Mesenteric fat pad (tissue), 1 donor: ENCODE measurements around the gene ITGA5. TPM values are rescaled to one million over a fixed set of nuclear protein-coding genes. Genes with fewer than 3 reads are reported as not detected.

Experiments used
- DNase-seq: peaks from one replicate; pipeline ENCODE4 v3.0.0-alpha.2; 2020; ENCODE audit warnings: low spot score
- total RNA-seq: library from RNA; stranded (reverse); fragmentation: NEBNext Ultra II Directional; extraction: Animal tissue kit (Norgen Biotek cat#: 25700); gene quantifications from one replicate; pipeline ENCODE4 v1.2.1, GENCODE V29; 2021
- donor health status: DM: yes; HTN: yes; CAD: no.

ITGA5 gene
- total RNA-seq, 1 donor from 2014 or later: 125 TPM

DNA sequence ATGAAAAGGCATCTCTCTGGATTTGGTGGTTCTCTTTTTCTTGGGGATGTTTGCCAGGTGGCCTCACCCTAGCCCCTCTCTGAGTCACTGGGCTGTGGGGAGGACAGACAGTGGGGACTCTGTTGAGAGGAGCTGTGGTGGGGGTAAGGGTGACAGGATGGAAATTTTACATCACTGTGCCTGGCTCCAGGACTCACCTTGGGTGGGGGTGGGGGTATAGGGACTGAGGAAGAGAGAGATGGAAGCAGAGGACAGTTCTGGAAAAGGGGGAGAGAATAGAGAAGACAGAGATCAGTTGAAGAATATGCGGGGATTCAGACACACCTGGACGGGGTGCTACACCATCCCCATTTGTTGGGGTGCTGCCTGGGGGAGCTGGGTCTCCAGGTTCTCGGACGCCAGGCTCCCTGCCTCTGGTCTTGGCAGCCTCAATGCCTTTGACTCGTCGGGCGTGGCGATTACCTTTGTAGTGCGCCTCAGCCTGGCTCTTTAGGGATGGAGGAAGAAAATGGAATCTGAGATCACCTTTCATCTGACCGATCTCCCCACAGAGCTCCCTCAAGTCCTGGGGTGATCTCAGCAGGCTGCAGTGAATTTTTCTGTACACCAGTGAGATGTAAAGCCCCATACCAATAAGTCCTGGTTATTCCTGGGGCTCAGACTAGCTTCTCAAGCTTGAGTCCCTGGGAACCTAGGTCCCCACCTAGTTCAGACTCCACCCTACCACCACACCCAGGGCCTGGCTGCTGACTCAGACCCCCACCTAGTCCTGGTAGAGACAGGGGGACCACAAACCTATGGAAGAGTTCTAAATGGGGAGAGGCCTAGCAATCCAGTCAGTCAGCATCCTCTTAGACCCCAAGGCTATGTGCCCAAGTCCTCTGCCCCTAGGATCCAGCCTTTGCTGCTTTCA, 45.2 kb downstream of the ITGA5 start:
- DNase-seq: no peak

DNA sequence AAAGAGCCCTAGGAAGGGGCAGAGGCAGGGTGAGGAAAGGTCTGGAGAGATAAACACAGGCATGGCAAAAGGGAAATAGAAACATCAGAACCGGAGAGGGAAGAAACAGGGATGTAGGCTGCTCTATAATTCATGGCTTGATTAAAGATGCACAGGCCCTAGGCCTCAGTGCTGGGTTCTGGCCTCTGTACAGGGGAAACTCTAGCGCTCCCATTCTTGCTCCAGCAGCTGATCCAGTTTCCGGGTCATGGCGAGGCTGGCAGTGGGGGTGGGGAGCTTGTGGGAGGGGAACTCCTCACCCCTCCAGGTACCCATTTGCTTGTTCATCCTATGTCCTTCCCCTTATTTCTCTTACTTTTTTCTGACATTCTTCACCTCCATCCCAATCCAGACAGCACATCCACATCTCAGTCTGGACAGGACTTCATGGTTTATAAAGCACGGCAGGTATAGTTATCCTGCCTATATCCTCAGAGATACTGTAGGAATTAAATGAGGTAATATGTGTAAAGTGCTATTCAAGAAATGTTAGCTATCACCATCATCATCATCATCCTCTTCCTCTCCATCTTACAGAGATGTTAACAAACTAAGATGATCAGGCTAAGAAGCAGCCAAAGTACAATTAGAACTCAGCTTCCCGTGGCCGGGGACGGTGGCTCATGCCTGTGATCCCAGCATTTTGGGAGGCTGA, 46.8 kb downstream of the ITGA5 start:
- DNase-seq: no peak

DNA sequence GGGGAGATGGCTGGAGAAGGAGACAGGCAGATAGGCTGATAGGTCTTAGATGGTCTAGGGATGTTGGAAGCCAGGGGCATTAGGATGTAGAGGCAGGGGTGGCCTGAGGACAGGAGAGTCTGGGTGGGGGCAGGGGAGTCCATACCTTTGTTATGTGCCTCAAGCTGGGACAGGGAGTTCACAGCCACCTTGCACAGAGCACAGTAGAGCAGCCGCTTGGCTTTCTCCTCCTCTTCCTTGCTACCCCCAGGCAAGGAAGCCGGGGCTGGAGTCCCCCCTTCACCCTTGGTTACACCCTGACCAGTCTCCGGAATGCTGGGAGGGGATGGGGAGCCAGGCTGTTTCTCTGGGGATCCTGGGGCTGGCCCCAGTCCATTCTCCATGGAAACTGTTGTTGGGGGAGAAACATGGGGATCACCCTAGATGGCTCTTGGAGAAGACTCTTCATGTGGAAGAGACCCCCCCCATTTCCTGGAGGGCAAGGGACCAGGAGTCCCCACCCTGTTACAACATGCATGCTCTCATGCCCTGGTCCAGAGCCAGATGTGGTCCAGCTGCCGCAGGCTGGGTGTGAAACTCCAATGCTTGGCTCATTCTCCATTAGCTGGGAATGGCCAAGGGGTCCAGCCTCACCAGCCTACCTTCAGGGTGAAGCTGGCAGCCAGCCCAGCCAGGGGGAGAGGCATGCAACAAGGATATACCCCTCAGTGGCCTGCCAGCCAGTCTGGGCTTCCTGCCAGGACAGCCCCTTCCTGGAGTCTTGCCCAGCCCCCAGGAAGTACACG, 47.5 kb downstream of the ITGA5 start:
- no peak for DNase-seq

DNA sequence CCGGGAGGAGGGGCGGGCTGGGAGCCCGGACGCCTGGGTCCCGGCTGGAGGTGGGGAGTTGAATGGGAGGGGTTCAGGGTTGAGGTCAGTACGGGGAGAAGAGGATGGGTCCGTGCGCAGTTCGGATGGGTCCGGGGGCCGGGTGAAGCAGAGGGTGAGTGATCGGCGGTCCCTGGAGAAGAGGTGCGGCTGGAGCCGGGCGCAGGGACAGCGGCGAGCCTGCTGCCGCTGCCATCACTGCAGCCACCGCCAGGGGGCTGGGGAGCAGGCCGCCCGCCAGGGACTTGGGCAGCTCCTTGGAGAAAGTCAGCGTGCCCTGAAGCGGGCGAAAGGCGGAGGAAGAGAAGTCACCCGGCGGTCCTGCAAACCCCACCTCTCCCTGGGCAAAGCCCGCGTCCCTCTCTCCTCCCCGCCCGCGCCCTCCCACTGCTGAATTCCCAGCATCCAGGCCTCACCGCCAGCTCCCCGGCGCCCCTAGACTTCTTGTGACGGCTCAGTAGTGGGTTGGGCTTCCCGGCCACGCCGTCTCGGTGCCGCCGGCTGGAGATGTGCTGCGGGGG, 48.8 kb downstream of the ITGA5 start:
- DNase-seq: peak; percentile 95

DNA sequence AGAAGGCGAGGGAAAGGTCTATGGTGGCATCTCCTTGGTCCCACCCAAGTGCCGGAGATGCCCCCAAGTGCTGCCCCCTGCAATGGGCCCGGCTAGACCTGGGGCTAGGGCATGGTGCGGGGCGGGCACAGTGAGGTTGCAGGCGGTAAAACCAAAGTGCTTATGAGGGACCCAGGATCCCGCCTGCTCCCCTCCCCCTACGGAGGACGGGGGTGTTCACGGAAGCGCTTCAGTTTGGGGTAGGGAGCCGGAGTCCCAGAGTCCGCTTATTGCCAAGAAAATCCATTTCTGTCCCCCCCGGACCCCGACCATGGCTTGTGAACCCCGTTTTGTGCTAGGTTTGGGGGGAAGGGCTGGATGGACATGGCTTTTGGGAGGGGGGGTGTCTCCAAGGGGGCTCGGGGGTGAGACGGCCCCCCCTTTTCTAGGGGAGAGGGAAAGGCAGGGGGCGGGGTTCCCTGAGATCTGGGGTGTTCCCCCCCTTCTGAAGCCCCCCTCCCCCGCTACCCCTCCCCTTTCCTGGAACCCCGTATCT, 49.4 kb downstream of the ITGA5 start:
- no peak for DNase-seq

DNA sequence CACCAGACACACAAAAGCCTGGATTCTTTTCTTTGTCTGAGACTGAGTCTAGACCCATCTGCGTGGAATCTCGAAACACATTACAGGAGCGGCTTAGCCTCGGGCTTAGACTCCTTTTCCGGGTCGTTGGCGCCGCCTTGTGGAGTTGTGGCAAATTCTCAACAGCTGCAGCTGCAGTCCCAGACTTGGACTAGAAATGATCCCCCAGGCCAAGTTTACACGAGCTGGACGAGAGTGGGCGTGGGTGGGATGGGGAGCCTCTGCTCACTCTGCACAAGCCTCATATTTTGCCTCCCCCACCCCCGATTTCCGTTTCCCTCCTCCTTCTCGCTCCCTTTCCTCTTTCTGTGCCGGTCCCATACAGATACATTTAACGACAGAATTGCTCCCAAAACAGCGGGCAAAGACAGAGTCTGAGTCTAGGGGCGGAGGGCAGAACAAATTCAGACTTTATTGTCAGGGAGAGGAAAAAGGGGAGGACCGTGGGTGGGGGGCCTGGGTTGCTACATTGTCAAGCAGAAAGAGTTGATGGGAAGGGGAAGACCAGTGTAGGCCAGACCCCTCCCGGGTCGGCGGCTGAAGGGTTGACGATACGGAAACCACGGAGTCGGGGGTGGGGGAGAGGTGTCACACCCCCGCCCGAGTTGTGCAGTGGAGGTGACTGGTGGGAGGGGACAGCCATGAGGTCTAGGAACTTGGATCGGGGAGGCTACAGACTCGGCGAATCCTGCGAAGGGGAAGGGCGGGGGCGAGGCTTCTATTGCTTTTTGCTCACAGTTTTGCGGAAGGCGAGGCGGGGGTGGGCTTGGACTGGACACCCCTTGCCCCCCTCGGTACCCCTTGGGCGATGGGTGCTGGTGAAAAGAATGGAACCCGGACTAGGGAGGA, 50.1 kb downstream of the ITGA5 start:
- peak; percentile 96 for DNase-seq

DNA sequence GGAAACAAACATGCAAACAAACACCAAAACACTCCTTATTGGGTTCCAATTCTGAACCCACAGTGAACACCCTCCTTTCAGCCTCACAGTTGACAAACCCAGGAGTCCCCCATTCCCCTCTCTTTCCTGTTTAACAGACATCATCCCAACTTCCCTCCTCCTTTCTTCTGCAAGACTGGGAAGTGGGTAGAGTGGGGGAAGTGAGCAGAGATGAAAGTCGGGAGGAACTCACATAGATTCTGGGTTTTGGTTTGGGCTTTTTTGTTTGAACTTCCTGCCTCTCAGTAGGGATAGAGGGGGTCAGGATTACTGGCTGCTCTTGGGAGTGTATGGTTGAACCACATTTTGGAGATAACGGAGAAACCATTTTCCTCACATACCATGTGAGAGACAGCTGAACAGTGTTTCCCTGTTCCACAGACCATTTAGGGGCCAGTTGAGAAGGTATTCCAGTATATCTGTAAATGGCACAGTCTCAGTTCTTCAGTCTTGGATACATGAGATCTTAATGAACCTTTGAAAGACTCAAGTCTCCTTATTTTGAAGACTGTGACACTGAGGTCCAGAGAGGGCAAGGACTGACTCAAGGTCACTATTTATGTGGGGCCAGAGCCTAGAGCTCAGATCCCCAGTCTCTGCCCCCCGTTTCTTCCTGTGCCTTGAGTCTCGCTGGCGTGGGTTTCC, 50.9 kb downstream of the ITGA5 start:
- DNase-seq: no peak

DNA sequence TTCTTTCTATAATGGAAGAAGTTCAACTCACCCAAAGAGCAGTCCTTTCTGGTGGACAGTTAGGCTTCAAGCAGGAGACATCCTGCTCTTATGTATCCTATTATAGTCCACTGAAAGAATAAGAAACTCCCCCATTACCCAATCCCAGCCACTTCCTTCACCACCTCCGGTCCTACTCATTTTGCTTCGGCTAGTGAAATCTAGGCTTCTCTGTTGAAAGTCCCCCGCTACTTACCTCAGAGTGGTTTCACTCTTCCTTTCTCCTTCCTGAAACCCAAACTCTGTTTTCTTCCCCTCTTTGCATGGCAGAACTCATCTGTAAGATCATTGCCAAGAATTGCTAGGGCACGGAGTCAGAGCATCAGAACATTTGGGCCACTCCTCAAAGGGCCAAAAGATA, 54.7 kb downstream of the ITGA5 start, which contains the start of gene GPR84:
Gene GPR84, minus strand, starts transcription at position 74 of the 400 bp plus-strand sequence. CDS start 635 bp downstream, outside the sequence.
- no peak for DNase-seq

DNA sequence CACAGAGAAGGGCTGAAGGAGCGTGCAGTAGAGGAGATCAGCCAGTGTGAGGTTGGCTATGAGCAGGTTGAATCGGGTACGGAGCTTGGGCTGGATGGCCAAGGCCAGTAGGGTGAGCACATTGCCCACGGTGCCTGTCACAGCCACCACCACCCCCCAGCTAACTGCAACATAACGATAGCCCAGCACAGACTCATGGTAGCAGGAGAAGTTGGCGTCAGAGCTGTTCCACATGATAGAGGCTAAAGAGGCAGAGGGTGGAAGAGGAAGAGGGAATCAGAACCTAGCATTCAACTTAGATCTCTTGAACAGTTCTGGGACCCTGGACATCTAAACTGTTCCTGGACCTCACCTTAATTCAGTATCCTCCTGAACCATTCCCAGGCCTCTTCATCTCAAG, 55.4 kb downstream of the ITGA5 start:
- DNase-seq: no peak

DNA sequence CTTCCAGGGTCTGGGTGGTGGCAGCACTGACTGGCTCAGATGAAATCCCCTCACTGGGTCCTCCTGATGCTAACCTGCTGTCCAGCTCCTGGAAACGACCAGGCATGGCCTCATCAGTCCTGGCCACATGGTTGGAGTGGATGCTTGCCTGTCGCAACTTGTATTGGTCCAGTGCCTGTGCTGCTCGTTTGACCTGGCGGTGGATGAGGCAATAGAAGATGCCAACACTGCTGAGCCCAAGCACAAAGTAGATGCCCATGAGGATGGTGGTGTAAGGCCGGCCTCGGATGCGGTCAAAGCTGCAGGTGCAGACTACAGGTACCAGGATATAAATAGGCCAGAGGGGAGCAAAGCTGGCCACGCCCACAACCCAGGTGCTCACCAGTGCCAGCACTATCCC, 56.0 kb downstream of the ITGA5 start:
- no peak for DNase-seq

DNA sequence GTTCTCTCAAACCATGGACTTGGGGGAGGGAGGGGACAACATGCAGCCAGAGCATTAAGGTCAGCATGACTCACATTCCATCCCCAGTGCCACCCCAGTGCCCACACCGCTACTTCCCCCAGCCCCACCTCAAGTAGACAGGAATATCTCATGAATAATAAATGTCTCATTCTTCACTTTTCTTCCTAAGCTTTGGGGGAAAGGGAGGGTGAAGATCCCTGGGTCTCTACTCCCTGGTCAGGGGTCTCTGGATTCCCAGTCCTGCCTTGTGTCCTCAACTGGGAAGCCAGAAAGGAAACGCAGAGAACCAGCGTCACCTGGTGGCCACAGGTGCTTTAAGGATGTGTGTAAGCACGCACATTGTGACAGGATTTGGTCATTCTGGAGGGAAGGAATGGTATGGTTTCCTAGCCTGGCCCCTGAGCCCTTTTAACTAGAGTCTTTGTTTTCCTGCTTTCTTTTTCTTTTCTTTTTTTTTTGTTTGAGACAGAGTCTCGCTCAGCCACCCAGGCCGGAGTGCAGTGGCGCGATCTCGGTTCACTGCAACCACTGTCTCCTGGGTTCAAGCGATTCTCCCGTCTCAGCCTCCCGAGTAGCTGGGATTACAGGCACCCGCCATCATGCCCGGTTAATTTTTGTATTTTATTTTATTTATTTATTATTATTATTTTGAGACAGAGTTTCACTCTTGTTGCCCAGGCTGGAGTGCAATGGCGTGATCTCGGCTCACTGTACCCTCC, 58.2 kb downstream of the ITGA5 start:
- DNase-seq: no peak

DNA sequence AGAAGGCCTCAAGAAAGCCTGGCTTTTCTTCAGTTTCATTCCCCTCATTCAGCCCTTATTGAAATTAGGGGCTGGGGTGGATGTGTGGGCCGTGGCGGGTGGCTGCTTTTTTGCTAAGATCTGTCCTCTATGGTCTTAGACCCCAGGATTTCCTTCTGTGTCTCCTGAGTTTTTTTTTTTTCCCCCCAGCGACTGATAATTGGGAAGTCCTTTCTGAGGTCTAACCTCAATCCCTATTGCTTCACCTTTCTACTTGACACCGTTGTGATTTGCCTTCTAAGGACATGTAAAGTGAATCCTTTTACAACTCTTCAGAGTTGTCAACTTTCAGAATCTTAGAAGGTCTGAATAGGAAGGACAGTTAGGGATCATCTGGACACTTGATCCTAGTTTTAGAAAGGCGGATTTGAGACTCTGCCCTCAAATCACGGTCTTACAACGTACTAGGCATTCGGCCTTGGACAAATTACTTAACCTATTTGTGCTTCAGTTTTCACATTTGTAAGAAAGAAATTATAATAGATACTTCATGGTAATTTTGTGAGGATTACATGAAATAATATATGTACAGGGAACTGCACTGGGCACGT, 59.2 kb downstream of the ITGA5 start:
- DNase-seq: no peak

DNA sequence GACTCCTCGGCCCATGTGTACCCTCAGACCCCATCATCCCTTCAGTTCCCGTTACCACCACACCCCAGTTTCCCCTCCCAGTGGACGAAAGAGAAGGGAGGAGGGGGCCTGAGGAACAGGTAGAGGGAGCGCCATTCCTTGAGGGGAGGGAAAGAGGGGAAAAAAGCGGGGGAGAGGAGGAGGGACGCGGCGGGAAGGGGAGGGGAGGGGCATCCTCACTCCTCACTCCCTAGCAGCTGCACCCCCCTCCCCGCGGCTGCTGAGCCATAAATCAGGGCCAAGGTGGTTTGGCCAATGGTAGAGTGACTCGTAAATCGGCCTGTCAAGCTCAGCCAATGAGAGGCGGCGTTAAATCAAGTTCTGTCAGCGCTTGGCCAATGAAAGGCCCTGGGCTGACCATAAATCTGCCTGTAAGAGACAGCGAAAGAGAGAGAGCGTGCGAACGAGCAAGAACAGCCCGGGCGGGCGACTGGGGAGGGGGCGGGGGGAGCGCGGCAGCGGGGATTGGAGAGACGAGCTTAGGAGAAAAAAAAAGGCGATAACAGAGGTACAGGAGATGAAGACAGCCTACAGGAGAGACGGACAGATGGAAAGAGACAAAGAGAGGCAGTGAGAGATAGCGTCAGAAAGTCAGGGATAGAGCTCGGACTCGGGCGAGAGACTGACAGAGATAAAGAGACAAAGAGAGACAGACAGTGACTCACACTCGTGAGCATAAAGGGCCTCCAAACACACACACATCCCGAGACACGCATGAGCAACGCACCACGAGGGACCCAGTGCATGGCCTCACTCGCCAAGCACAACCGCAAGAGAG, 59.9 kb downstream of the ITGA5 start:
- peak; percentile 94 for DNase-seq

DNA sequence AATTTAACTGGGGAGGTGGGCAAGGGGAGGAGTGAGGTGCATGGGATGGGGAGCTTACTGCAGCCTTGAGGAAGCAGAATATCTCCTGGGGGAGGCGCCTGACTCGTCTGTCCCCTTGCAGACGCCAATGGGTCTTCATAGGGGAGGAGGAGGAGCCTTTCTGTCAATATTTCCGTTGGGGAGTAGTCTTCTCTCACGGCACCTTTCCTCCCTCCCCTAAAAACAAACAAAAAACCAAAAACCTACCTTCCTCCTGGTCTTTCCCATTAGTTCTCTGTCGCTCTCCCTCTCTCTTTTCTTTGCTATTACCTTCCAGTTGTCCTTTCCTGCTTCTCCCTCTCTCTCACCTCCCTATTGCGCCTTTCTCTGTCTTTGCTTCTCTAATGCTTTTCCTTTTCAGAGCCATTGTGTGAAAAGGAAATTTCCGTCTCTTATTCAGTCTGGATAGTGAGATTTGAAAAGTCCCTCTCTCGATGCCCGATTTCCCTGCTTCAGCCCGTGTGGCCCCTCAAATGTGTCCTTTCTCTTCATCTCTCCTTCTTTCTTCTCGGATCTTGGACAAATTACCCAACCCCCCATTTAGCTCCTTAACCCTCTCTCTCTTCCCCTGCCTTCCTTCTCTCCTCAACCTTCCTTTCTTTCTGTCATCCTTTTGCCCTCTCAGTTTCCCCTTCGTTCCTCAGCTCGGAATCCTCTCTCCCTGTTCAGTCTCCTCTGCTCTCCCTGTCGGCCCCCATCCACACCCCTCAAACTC, 60.7 kb downstream of the ITGA5 start:
- no peak for DNase-seq

DNA sequence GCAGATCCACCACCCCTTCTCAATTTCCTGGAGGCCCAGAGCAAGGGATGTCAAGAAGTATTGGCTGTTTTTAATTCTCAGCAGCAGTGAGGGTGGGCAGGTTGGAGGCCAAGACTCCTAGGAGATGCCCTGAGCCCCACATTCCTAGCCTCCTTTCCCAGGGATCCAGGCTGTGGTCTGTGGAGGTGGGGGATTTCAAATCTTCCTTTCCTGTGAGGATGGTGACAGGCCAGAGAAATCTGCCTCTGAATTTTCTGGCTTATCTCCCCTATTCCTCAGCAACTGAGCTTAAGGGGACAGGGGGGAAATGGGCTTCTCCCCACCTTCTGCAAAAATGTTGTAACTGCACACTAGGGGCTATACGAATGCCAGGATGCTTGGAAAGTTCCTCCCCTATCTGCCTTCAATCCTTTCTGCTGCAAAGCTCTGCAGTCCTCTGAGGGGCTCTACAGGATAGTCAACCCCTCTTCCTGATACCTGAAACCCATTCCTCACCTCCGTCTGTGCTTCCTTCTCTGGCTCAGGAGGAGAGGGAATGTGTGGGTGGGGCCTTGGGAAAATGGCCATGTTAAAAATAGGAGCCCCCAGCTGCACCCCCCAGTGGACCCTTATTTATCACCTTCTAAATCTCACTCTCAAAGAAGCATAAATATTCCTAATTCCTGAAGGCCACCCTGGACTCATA, 61.4 kb downstream of the ITGA5 start:
- no peak for DNase-seq

DNA sequence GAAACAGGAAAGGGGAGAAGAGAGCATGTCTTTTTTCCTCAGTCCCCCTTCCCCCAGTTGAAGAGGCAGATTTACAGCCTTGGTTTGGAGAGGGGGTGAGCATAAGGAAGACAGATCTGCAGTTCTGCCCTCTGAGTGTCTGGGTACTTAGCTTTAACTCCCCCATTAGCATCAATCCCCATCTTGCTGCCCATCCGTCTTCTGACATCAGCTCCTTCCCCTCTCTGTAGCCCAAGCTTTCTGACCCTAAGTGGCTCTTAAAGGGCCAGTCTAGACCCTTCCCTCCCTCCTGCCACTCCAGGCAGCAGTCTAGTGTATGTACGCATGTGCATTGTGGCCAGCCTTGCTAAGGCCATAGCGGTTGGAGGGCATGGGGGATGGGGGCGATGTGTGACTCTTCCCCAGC, 62.1 kb downstream of the ITGA5 start:
- no peak for DNase-seq
